Parathyroid adenoma (tissue), 2 donors: ENCODE data around the gene C19orf38.
A peak's percentile ranks its signal among the peaks of the same experiment; 100 is the strongest.
"Not testable (repeated sequence)": the region's sequence is repeated elsewhere in the genome, so short reads cannot be mapped to it uniquely, and the experiment has no call there.

Experiments used
- H2AFZ ChIP-seq: fragments of 300-600 bp; sonication (generic); one replicate; pipeline ENCODE4 v1.7.0; 2017; ENCODE audit warnings: antibody characterized with exemption, mild to moderate bottlenecking
- H3K27ac ChIP-seq: fragments of 300-600 bp; sonication (generic); one replicate; pipeline ENCODE4 v1.7.0; 2017
- H3K27me3 ChIP-seq: fragments of 300-600 bp; sonication (generic); one replicate; pipeline ENCODE4 v1.7.0; 2017; ENCODE audit warnings: low read length; ENCODE audit not compliant: control insufficient read depth, insufficient read depth
- H3K36me3 ChIP-seq: fragments of 300-600 bp; sonication (generic); one replicate; pipeline ENCODE4 v1.7.0; 2017; ENCODE audit warnings: low read length; ENCODE audit not compliant: control insufficient read depth, insufficient read depth
- H3K4me1 ChIP-seq: fragments of 300-600 bp; sonication (generic); one replicate; pipeline ENCODE4 v1.7.0; 2017; ENCODE audit warnings: control low read depth
- H3K4me2 ChIP-seq: fragments of 300-600 bp; sonication (generic); one replicate; pipeline ENCODE4 v1.7.0; 2017; ENCODE audit warnings: low read length
- H3K4me3 ChIP-seq: fragments of 300-600 bp; sonication (generic); one replicate; pipeline ENCODE4 v1.7.0; 2017; ENCODE audit warnings: low read depth, low read length
- H3K79me2 ChIP-seq: fragments of 300-600 bp; sonication (generic); one replicate; pipeline ENCODE4 v1.7.0; 2017; ENCODE audit warnings: control low read depth
- H3K9ac ChIP-seq: fragments of 300-600 bp; sonication (generic); one replicate; pipeline ENCODE4 v1.7.0; 2017; ENCODE audit warnings: mild to moderate bottlenecking
- H3K9me3 ChIP-seq: fragments of 300-600 bp; sonication (generic); one replicate; pipeline ENCODE4 v1.7.0; 2017; ENCODE audit warnings: low read length; ENCODE audit not compliant: control insufficient read depth
- TF ChIP-seq, protein P1 (sequence below): fragments of 300-600 bp; sonication (generic); IDR thresholded peaks from one replicate; pipeline ENCODE4 v1.7.0; 2017; ENCODE audit warnings: antibody characterized with exemption, mild to moderate bottlenecking
- donor health status: primary hyperparathyroidism.

C19orf38 gene

DNA sequence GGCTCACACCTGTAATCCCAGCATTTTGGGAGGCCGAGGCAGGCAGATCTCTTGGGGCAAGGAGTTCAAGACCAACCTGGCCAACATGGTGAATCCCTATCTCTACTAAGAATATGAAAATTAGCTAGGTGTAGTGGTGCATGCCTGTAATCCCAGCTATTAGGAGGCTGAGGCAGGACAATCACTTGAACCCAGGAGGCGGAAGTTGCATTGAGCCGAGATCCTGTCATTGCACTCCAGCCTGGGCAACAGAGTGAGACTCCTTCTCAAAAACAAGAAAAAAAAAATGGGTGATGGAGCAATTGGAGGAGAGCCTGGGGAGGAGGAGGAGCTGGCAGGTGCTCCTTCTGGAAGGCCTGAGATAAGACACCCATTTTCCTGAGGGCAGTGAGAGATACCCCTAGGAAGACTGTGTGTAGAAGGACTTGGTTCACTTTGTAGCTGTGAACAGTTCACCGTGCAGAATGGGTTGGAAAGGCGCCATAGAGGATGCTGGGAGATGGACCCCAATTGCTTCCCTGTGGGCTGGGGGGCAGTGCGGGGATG is 14.4 kb downstream of the C19orf38 start:
- peak overlapping the region; percentile 24 for H2AFZ ChIP-seq
- no peaks in the 10 kb centered on the region for H3K36me3 ChIP-seq
- H3K4me2 ChIP-seq = no peak overlapping the region
- no peaks in the 10 kb centered on the region for H3K9me3 ChIP-seq
- TF ChIP-seq, protein P1, sequence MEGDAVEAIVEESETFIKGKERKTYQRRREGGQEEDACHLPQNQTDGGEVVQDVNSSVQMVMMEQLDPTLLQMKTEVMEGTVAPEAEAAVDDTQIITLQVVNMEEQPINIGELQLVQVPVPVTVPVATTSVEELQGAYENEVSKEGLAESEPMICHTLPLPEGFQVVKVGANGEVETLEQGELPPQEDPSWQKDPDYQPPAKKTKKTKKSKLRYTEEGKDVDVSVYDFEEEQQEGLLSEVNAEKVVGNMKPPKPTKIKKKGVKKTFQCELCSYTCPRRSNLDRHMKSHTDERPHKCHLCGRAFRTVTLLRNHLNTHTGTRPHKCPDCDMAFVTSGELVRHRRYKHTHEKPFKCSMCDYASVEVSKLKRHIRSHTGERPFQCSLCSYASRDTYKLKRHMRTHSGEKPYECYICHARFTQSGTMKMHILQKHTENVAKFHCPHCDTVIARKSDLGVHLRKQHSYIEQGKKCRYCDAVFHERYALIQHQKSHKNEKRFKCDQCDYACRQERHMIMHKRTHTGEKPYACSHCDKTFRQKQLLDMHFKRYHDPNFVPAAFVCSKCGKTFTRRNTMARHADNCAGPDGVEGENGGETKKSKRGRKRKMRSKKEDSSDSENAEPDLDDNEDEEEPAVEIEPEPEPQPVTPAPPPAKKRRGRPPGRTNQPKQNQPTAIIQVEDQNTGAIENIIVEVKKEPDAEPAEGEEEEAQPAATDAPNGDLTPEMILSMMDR = no peak
- H3K4me3 ChIP-seq = no peak overlapping the region
- H3K79me2 ChIP-seq = no peaks in the 10 kb centered on the region
- H3K9ac ChIP-seq = no peak overlapping the region
- no peaks in the 10 kb centered on the region for H3K27me3 ChIP-seq
- H3K4me1 ChIP-seq = no peaks in the 10 kb centered on the region
- H3K27ac ChIP-seq = no peak overlapping the region

DNA sequence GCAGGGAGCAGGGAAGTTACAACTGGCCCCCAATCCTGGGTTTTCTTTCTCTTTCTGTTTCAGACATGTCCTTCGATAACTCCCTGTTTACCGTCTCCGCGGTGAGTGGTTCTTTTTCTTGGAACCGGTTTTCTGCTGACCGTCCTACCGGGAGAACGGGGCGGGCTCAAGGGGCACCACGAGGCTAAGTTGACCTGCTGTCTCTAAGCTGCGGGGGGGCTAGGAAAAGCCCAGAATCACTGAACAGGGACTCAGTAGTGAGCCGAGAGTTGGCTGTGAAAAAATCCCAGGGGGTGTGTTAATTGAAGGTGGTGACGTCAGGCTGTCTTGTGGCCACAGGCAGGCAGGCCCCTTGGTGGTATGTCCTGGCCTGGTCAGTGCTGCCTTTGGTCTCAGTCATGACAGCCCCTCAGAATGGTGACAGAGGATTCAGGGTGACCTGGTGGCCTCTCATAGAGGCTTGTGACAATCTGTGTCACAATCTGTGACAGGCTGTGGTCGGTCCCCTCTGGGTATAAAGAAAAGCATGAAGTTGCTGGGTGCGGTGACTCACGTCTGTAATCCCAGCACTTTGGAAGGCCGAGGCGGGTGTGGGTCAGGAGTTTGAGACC is 15.0 kb downstream of the C19orf38 start:
- H3K9me3 ChIP-seq = no peaks in the 10 kb centered on the region
- no peaks in the 10 kb centered on the region for H3K79me2 ChIP-seq
- H3K36me3 ChIP-seq = no peaks in the 10 kb centered on the region
- H3K4me3 ChIP-seq = no peak overlapping the region
- no peak overlapping the region for H3K4me2 ChIP-seq
- TF ChIP-seq, protein P1 = no peak
- no peak overlapping the region for H3K27ac ChIP-seq
- peak overlapping the region; percentile 24 for H2AFZ ChIP-seq
- H3K4me1 ChIP-seq = no peaks in the 10 kb centered on the region
- H3K27me3 ChIP-seq = no peaks in the 10 kb centered on the region
- H3K9ac ChIP-seq = no peak overlapping the region

DNA sequence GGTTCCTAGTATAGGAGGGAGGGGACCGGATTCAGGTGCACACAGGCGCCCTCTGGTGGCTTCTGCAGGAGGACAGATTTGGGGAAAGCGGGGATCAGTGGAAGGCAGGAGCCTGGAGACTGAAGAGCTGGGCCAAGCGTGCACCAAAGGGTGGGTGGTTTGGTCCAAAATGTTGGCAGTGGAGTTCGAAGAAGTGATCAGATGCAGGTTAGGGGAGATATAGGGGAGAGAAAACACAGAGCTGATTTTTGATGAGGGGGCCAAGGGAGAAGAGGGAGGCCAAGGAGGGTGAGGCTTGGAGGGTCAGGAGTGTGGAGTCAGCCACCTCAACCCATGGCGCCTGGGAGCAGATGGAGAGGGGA is 16.3 kb downstream of the C19orf38 start:
- Histone ChIP-seq H3K9me3 (no peaks in the 10 kb centered on the region), H3K79me2 (no peaks in the 10 kb centered on the region), H3K4me2 (peak overlapping the region; percentile 22), H3K9ac (no peak overlapping the region), H3K4me1 (no peaks in the 10 kb centered on the region), H3K4me3 (no peak overlapping the region), H2AFZ (peak overlapping the region; percentile 81), H3K27me3 (no peaks in the 10 kb centered on the region), H3K27ac (no peak overlapping the region), H3K36me3 (no peaks in the 10 kb centered on the region)
- TF ChIP-seq, protein P1 = peak; percentile 92

DNA sequence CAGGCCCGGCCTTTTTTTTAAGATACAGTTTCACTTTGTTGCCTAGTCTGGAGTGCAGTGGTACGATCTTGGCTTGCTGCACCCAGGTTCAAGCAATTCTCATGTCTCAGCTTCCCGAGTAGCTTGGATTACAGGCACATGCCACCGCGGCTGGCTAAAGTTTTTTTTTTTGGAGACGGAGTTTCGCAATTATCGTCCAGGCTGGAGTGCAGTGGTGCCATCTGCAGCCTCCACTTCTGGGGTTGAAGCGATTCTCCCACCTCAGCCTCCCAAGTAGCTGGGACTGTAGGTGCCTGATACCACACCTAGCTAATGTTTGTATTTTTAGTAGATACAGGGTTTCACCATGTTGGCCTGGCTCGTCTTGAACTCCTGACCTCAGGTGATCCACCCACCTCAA is 18.3 kb downstream of the C19orf38 start:
- Histone ChIP-seq H3K4me1 (no peaks in the 10 kb centered on the region), H3K27ac (no peak overlapping the region), H3K36me3 (no peaks in the 10 kb centered on the region), H3K79me2 (no peaks in the 10 kb centered on the region), H3K4me3 (no peak overlapping the region), H3K27me3 (no peaks in the 10 kb centered on the region), H3K9me3 (no peaks in the 10 kb centered on the region), H2AFZ (no peak overlapping the region), H3K9ac (no peak overlapping the region), H3K4me2 (no peak overlapping the region)
- TF ChIP-seq, protein P1 = no peak

DNA sequence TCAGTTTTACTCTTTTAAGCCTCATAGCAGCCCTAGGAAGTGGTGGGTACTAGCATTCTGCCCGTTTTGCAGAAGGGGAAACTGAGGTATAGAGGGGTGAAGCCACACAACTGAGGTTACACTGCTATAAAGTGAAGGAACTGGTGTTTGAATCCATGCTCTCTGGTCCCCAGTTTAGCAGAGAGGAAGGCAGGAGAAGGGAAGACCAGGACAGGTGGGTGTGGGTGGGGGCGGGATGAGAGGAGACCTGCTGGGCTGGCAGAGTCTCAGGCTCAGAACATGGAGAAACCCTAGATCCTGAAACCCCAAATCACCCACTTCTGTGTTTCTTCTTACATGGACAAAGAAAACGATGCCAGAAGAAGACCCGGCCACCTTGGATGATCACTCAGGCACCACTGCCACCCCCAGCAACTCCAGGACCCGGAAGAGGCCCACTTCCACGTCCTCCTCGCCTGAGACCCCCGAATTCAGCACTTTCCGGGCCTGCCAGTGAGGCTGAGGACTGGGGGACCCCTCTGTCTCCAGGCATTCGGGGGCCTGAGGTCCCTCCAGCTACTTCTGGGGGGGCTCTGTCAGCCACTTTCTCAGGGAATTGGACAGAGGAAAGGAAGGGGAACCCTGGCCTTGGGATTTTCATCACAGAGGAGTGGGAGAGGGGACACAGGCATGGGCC is 20.8 kb downstream of the C19orf38 start:
- Histone ChIP-seq H3K9ac (no peak overlapping the region), H3K27me3 (no peaks in the 10 kb centered on the region), H3K36me3 (no peaks in the 10 kb centered on the region), H3K4me3 (no peak overlapping the region), H3K27ac (no peak overlapping the region), H3K79me2 (no peaks in the 10 kb centered on the region), H3K9me3 (no peaks in the 10 kb centered on the region), H3K4me1 (no peaks in the 10 kb centered on the region), H3K4me2 (no peak overlapping the region), H2AFZ (no peak overlapping the region)
- TF ChIP-seq, protein P1 = no peak

DNA sequence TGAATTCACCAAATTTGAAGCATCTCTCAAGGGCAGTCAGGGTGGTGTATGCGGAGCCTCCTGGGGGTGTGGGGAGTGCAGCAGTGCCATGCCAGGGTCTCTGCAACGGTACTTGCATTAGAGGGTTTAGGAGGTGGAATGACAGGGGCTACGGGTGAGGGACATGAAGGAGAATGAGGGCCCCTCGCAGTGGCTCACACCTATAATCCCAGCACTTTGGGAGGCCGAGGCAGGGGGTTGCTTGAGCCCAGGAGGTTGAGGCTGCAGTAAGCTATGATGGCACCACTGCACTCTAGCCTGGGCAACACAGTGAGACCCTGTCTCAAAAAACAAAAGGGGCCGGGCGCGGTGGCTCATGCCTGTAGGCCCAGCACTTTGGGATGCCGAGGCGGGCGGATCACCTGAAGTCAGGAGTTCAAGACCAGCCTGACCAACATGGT is 21.7 kb downstream of the C19orf38 start:
- peak overlapping the region; percentile 60 for H3K27ac ChIP-seq
- not testable (repeated sequence) for H3K4me1 ChIP-seq, H3K9me3 ChIP-seq

More for the DNA sequence above, 21.7 kb downstream of the C19orf38 start:
- H3K36me3 ChIP-seq, H3K79me2 ChIP-seq, H3K4me2 ChIP-seq, H2AFZ ChIP-seq, H3K9ac ChIP-seq, H3K27me3 ChIP-seq, H3K4me3 ChIP-seq: not testable (repeated sequence)
